ENCODE results near the gene CEPT1.

Gene CEPT1

GRCh38 chr1:111192658-111193519 lies 52.9 kb downstream of the CEPT1 start:
- DNase-seq (ENCODE audit: low spot score): no peak

- no peak for DNase-seq (ENCODE audit: low spot score)
Observed at GRCh38 chr1:111193712-111194480, 53.9 kb downstream of the CEPT1 start.

GRCh38 chr1:111195002-111195684 lies 55.1 kb downstream of the CEPT1 start:
- DNase-seq (ENCODE audit: low spot score): no peak

GRCh38 chr1:111196213-111196612 lies 56.2 kb downstream of the CEPT1 start:
- no peak for DNase-seq (ENCODE audit: low spot score)

- DNase-seq (ENCODE audit: low spot score): no peak
Observed at GRCh38 chr1:111197598-111198284, 57.7 kb downstream of the CEPT1 start.

- no peak for DNase-seq (ENCODE audit: low spot score)
Observed at GRCh38 chr1:111198836-111199235, 58.8 kb downstream of the CEPT1 start.

GRCh38 chr1:111199329-111199728 lies 59.3 kb downstream of the CEPT1 start:
- DNase-seq (ENCODE audit: low spot score): no peak

- DNase-seq (ENCODE audit: low spot score): no peak
Observed at GRCh38 chr1:111199881-111200801, 60.1 kb downstream of the CEPT1 start, which contains the start of gene DENND2D. DENND2D (minus strand) TSS chr1:111200646; CDS start chr1:111200459, 187 bp downstream.

- no peak for DNase-seq (ENCODE audit: low spot score)
Observed at GRCh38 chr1:111200802-111201161, 60.8 kb downstream of the CEPT1 start.

GRCh38 chr1:111201275-111202090 lies 61.5 kb downstream of the CEPT1 start:
- DNase-seq (ENCODE audit: low spot score): no peak

- no peak for DNase-seq (ENCODE audit: low spot score)
Observed at GRCh38 chr1:111202366-111202706, 62.3 kb downstream of the CEPT1 start.

- DNase-seq (ENCODE audit: low spot score): no peak
Observed at GRCh38 chr1:111202707-111203623, 62.9 kb downstream of the CEPT1 start.

- DNase-seq (ENCODE audit: low spot score): peak; percentile 90
Observed at GRCh38 chr1:111203681-111204200, 63.7 kb downstream of the CEPT1 start.

GRCh38 chr1:111204201-111204982 lies 64.4 kb downstream of the CEPT1 start:
- DNase-seq (ENCODE audit: low spot score): peak; percentile 85

- DNase-seq (ENCODE audit: low spot score): peak; percentile 39
Observed at GRCh38 chr1:111204983-111205713, 65.1 kb downstream of the CEPT1 start.

GRCh38 chr1:111205714-111206050 lies 65.7 kb downstream of the CEPT1 start:
- no peak for DNase-seq (ENCODE audit: low spot score)

- DNase-seq (ENCODE audit: low spot score): no peak
Observed at GRCh38 chr1:111208921-111209320, 68.9 kb downstream of the CEPT1 start.
